Esophagus muscularis mucosa (tissue), 3 donors: ENCODE data around the gene CBX2.

Source experiments
- POLR2A ChIP-seq: fragments of 450-650 bp; IDR thresholded peaks from one replicate; pipeline ENCODE4 v1.6.1; 2017; ENCODE audit warnings: antibody characterized with exemption, moderate library complexity, mild to moderate bottlenecking, low read depth
- POLR2AphosphoS5 ChIP-seq, 2 donors: sonication (generic); formaldehyde crosslinking; IDR thresholded peaks; one replicate each; pipeline ENCODE4 v1.6.1; 2017; ENCODE audit warnings: antibody characterized with exemption in 2 of 2
- TF ChIP-seq, protein P1 (sequence below), 3 experiments: fragments of 200-600 bp in 2 of 3; fragments of 450-650 bp in 1 of 3; sonication (generic) in 2 of 3; IDR thresholded peaks; one replicate each; pipeline ENCODE4 v1.5.1; 2017 to 2019; ENCODE audit warnings: antibody characterized with exemption in 3 of 3, mild to moderate bottlenecking in 2 of 3, moderate library complexity in 1 of 3

GRCh38 chr17:79795795-79796443 lies 18.0 kb downstream of the CBX2 start:
- TF ChIP-seq, protein P1, sequence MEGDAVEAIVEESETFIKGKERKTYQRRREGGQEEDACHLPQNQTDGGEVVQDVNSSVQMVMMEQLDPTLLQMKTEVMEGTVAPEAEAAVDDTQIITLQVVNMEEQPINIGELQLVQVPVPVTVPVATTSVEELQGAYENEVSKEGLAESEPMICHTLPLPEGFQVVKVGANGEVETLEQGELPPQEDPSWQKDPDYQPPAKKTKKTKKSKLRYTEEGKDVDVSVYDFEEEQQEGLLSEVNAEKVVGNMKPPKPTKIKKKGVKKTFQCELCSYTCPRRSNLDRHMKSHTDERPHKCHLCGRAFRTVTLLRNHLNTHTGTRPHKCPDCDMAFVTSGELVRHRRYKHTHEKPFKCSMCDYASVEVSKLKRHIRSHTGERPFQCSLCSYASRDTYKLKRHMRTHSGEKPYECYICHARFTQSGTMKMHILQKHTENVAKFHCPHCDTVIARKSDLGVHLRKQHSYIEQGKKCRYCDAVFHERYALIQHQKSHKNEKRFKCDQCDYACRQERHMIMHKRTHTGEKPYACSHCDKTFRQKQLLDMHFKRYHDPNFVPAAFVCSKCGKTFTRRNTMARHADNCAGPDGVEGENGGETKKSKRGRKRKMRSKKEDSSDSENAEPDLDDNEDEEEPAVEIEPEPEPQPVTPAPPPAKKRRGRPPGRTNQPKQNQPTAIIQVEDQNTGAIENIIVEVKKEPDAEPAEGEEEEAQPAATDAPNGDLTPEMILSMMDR (IDR thresholded peaks at IDR 0.05), result no peak
- no peak for TF ChIP-seq POLR2A
- no peak for TF ChIP-seq POLR2AphosphoS5 (IDR thresholded peaks at IDR 0.05)
